Measurements from ENCODE around the gene ATP5MC2.
A peak's percentile ranks its signal among the peaks of the same experiment; 100 is the strongest.
"Not testable (repeated sequence)": the region's sequence is repeated elsewhere in the genome, so short reads cannot be mapped to it uniquely, and the experiment has no call there.

Gene ATP5MC2

DNA sequence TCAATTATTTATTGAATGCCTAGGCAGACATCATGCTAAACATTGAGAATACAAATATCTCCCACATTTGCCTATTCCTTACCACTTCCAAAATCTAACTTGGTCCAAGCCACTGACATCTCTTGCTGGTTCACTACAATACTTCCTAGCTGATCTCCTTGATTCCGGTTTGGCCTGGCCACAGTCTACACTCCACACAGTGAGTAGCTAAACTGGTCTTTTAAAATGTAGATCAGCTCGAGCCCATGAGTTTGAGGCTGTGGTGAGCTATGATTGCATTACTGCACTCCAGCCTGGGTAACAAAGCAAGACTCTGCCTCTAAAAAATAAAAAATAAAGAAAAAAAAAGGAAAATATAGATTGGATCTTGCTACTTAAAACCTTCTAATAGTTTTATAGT, 7.6 kb upstream of the ATP5MC2 start:
- in situ Hi-C loops (cut with MboI; ENCODE audit: low pct_unique_long_range_greater_than_20kb, low sequenced_read_pairs, unreplicated experiment), result no loop called here
- DNase-seq (ENCODE audit: low spot score), result no peak
- TF ChIP-seq, protein P1, sequence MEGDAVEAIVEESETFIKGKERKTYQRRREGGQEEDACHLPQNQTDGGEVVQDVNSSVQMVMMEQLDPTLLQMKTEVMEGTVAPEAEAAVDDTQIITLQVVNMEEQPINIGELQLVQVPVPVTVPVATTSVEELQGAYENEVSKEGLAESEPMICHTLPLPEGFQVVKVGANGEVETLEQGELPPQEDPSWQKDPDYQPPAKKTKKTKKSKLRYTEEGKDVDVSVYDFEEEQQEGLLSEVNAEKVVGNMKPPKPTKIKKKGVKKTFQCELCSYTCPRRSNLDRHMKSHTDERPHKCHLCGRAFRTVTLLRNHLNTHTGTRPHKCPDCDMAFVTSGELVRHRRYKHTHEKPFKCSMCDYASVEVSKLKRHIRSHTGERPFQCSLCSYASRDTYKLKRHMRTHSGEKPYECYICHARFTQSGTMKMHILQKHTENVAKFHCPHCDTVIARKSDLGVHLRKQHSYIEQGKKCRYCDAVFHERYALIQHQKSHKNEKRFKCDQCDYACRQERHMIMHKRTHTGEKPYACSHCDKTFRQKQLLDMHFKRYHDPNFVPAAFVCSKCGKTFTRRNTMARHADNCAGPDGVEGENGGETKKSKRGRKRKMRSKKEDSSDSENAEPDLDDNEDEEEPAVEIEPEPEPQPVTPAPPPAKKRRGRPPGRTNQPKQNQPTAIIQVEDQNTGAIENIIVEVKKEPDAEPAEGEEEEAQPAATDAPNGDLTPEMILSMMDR (IDR thresholded peaks at IDR 0.05; ENCODE audit: extremely low read depth, insufficient read depth, missing control alignments), result no peak

DNA sequence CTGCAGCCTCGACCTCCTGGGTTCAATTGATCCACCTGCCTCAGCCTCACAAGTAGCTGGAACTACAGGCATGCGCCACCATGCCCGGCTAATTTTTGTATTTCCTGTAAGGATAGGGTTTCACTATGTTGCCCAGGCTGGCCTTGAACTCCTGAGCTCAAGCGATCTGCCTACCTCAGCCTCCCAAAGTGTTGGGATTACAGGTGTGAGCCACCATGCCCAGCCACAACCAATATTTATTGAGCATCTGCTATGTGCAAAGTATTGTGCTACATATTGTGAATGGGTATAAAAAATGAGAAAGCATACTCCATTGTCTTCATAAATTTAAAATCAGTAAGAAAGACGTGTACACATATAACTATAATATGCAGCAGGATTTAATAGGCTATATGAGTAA, 4.2 kb upstream of the ATP5MC2 start:
- DNase-seq (ENCODE audit: low spot score); in situ Hi-C loops (cut with MboI; ENCODE audit: low pct_unique_long_range_greater_than_20kb, low sequenced_read_pairs, unreplicated experiment): not testable (repeated sequence)

DNA sequence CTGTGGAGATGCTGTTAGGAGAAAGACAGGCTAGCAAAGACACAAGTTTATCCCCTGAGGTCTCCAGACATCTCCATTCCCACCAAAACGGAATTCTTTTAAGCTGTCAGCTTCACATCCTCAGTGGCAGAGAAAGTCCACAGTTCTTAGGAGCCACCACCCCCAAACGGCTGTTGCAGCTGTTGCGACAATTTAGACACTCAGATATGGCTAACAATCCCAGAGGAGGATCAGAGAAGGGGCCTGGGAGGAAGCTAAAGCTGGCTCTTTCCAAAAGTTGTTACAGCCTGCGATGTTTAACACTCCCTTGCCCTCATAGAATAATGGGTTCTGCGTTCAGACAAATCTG, 1.9 kb upstream of the ATP5MC2 start:
- DNase-seq (ENCODE audit: low spot score), result no peak
- TF ChIP-seq, protein P1 (IDR thresholded peaks at IDR 0.05; ENCODE audit: extremely low read depth, insufficient read depth, missing control alignments), result no peak
- in situ Hi-C loops (cut with MboI; ENCODE audit: low pct_unique_long_range_greater_than_20kb, low sequenced_read_pairs, unreplicated experiment), result loop anchor here (5.0 kb wide), 1 partner anchor 130 kb away; no protein-coding TSS in a partner anchor

DNA sequence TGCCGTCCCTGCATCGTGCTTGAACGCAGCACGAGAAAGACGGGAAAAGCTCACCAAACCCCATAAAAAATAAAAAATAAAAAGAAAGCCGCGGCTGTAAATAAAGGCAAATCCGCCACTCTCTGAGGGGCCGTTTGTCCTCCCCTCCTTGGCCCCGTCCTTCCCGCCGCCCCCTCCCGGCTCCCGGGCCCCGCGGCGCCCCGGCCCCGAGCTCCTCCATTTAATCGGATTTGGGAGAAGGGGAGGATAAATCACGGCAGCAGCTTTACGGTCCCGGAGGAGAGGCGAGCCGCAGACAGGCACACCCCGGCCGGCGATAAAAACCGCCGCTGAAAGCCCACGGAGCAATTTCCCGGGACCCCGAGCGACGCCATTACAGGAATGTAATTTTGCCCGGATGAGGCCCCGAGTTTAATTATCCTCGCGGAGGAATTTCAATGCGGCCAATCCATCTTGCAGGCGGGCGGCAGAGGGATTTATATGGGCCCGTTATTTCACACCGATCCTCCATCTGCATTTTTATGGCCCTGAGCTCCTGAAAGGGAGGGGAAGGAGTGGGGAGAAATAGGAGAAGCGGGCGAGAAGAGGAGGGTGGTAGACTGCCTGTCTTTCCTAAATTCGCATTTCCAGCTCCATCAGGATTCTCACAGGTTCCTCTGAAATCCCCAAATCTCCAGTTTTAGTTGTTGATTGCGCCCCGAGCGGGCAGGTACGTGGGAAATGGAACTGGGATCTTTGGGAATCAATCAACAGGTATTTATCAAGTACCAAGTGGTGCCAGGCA, 1.3 kb upstream of the ATP5MC2 start:
- no peak for DNase-seq (ENCODE audit: low spot score)
- TF ChIP-seq, protein P1 (IDR thresholded peaks at IDR 0.05; ENCODE audit: extremely low read depth, insufficient read depth, missing control alignments), result no peak
- in situ Hi-C loops (cut with MboI; ENCODE audit: low pct_unique_long_range_greater_than_20kb, low sequenced_read_pairs, unreplicated experiment), result loop anchor here (5.0 kb wide), 1 partner anchor 130 kb away; no protein-coding TSS in a partner anchor

DNA sequence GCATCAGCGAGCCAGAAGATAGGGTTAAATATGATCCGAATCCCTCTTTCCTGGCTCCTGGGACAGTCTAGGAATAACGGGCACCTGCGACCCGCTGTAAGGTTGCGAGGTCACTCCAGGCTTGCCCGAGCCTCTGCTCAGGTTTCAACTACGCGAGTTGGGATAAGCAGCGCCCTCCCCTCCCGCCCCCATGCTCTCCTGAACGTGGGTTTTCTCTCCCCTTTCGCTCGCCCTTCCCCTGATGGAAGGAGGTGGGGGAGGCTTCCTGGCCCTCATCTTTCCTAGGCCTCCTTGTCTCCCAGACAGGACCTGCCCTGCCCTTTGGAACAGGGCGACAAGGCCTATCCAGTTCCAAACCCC, 753 bp upstream of the ATP5MC2 start:
- in situ Hi-C loops (cut with MboI; ENCODE audit: low pct_unique_long_range_greater_than_20kb, low sequenced_read_pairs, unreplicated experiment), result loop anchor here (5.0 kb wide), 1 partner anchor 129 kb away; no protein-coding TSS in a partner anchor
- peak; percentile 32 for DNase-seq (ENCODE audit: low spot score)
- TF ChIP-seq, protein P1 (IDR thresholded peaks at IDR 0.05; ENCODE audit: extremely low read depth, insufficient read depth, missing control alignments), result no peak

DNA sequence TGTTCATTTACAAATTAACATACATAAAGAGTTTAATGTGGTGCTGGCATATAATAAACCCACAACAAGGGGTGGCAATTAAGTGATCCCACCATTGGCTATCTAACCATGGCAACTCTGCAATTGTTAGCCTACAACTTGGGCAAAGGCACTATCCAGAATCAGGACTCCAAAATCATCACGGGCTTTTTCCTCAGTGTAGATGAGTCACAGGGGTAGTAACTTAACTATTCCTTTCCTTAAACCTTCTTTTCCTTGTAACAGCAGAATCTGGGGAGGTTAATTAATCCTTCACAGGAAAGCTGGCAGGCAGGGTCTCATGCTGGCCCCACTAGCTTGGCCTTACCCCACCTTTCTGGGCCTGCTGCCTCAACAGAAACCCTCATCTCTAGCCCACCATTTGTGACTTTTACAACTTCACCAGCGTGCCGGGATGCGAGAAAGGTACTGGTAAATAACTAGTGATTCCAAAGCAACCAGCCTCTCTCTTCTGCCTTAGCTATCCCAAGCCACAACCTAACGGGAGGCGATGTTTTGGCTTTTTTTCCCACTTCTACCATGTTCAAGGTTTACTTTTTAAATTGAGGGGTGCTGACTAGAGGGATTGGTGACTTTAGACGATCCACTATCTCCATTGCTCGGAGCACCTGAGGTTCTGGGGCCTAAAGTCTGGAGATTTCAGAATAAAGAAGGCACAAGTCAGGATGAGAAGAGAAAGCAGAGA, 744 bp downstream of the ATP5MC2 start:
- no peak for DNase-seq (ENCODE audit: low spot score)
- in situ Hi-C loops (cut with MboI; ENCODE audit: low pct_unique_long_range_greater_than_20kb, low sequenced_read_pairs, unreplicated experiment), result loop anchor here (5.0 kb wide), 1 partner anchor 128 kb away; no protein-coding TSS in a partner anchor
- TF ChIP-seq, protein P1 (IDR thresholded peaks at IDR 0.05; ENCODE audit: extremely low read depth, insufficient read depth, missing control alignments), result no peak

DNA sequence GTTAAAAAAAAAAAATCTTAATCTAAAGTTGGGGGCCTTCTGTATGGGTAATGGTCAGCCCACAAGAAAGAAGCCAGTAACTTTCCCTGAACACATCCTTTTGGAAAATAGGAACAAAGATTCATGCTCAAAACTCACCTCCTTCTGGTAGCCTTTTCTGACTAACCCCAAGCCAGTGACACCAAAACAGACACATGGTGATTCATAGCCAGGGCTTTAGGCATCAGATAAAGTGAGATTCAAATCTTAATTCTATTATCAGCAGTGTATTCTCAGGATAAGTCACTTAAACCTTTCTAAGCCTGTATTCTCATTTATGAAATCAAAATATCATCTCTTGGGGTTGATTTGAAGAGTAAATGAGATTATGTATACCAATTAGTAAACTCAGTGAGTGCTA, 4.9 kb downstream of the ATP5MC2 start:
- DNase-seq (ENCODE audit: low spot score), result no peak
- in situ Hi-C loops (cut with MboI; ENCODE audit: low pct_unique_long_range_greater_than_20kb, low sequenced_read_pairs, unreplicated experiment), result no loop called here
- TF ChIP-seq, protein P1 (IDR thresholded peaks at IDR 0.05; ENCODE audit: extremely low read depth, insufficient read depth, missing control alignments), result no peak

All from GM13977 (cell line).